ENCODE measurements around the gene RELCH.

DNA sequence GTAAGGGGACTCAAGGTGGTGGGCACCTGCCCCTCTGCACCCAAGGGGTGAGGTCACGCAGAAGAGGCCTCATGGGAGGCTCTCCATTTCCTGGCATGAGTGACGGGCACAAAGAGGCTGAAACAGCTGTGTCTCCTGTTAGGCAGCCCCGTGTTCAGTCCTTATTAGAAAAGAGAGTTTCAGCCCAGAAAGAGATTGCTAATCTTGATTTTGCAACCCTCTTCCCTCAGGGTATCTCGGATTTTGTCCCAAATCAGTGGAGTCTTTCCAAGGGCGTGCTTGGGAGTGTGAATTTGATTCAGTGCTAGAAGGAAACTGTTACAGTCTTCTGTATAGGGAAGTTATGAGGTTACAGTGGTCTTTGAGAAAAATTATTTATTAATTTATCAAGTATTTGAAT, 148.4 kb downstream of the RELCH start:
- TF ChIP-seq EZH2 (IDR thresholded peaks at IDR 0.05; ENCODE audit: insufficient read depth, poor library complexity, severe bottlenecking) (no peak), EZH2phosphoT487 (IDR thresholded peaks at IDR 0.05; ENCODE audit: insufficient read depth, low read depth) (no peak)
